GM12878 (cell line): ENCODE data around the gene CCDC197. TPM values are rescaled to one million over a fixed set of nuclear protein-coding genes. Genes with fewer than 3 reads are reported as not detected.

Source experiments
- ASH2L ChIP-seq: fragments of 300-600, 200-600 bp; sonication (generic); IDR thresholded peaks from 2 replicates; pipeline ENCODE4 v1.6.1; 2017; ENCODE audit warnings: low read depth, mild to moderate bottlenecking, borderline replicate concordance
- CBFB ChIP-seq: IDR thresholded peaks from 2 replicates; pipeline ENCODE4 v1.6.1; 2016; ENCODE audit warnings: antibody characterized with exemption, low read depth
- CHD4 ChIP-seq: fragments of 200-600 bp; sonication (generic); IDR thresholded peaks from 2 replicates; pipeline ENCODE4 v1.6.1; 2016; ENCODE audit warnings: mild to moderate bottlenecking
- E2F4 ChIP-seq: IDR thresholded peaks from 2 replicates; pipeline ENCODE4 v1.6.1; 2012; ENCODE audit warnings: low read depth, low read length, improper control_type of control experiment
- EP300 ChIP-seq, 2 experiments: fragments of 150-350 bp in 1 of 2; IDR thresholded peaks; 2 replicates each; pipeline ENCODE4 v1.6.1; 2011 to 2012; ENCODE audit warnings: low read depth in 2 of 2, low read length in 2 of 2, borderline replicate concordance in 1 of 2, improper control_type of control experiment in 1 of 2, inconsistent platforms in 1 of 2; ENCODE audit not compliant: control insufficient read depth in 1 of 2
- ETV6 ChIP-seq, 2 experiments: fragments of 450-650 bp in 1 of 2; IDR thresholded peaks in 1 of 2; conservative IDR thresholded peaks in 1 of 2; 2 replicates each; pipeline ENCODE4 v1.6.1; 2014; ENCODE audit warnings: antibody characterized with exemption in 1 of 2, borderline replicate concordance in 1 of 2, low read depth in 1 of 2, mild to moderate bottlenecking in 1 of 2, moderate library complexity in 1 of 2
- GABPA ChIP-seq: IDR thresholded peaks from 2 replicates; pipeline ENCODE4 v1.6.1; 2014; ENCODE audit warnings: antibody characterized with exemption, low read depth, mild to moderate bottlenecking, inconsistent platforms
- GATAD2B ChIP-seq: fragments of 450-650 bp; conservative IDR thresholded peaks from 2 replicates; pipeline ENCODE4 v1.6.1; 2017; ENCODE audit warnings: low read depth, mild to moderate bottlenecking, moderate library complexity
- HSF1 ChIP-seq: fragments of 150-350 bp; IDR thresholded peaks from 2 replicates; pipeline ENCODE4 v1.6.1; 2014; ENCODE audit warnings: mild to moderate bottlenecking, low read depth, low read length
- IKZF2 ChIP-seq, 2 experiments: fragments of 450-650 bp; IDR thresholded peaks; 2 replicates each; pipeline ENCODE4 v1.6.1; 2017; ENCODE audit warnings: mild to moderate bottlenecking in 2 of 2, moderate library complexity in 2 of 2
- IRF4 ChIP-seq: IDR thresholded peaks from 2 replicates; pipeline ENCODE4 v1.6.1; 2011; ENCODE audit warnings: low read depth, low read length
- KAT2A ChIP-seq: conservative IDR thresholded peaks from 2 replicates; pipeline ENCODE4 v1.6.1; 2011; ENCODE audit warnings: low read depth, low read length; ENCODE audit not compliant: control insufficient read depth
- MTA3 ChIP-seq: IDR thresholded peaks from 2 replicates; pipeline ENCODE4 v1.6.1; 2012; ENCODE audit warnings: low read length, inconsistent platforms, borderline replicate concordance
- MYB ChIP-seq: fragments of 150-350 bp; IDR thresholded peaks from 2 replicates; pipeline ENCODE4 v1.6.1; 2014; ENCODE audit warnings: mild to moderate bottlenecking, low read depth, low read length, borderline replicate concordance
- PML ChIP-seq: IDR thresholded peaks from 2 replicates; pipeline ENCODE4 v1.6.1; 2012; ENCODE audit warnings: low read length, inconsistent platforms
- POLR2A ChIP-seq: IDR thresholded peaks from 2 replicates; pipeline ENCODE4 v1.6.1; 2011; ENCODE audit warnings: low read depth, mild to moderate bottlenecking, low read length
- POLR2AphosphoS5 ChIP-seq: IDR thresholded peaks from 2 replicates; pipeline ENCODE4 v1.6.1; 2011; ENCODE audit warnings: mild to moderate bottlenecking, low read length, inconsistent platforms
- RAD21 ChIP-seq: IDR thresholded peaks from 2 replicates; pipeline ENCODE4 v1.6.1; 2011; ENCODE audit warnings: mild to moderate bottlenecking, low read depth, low read length, moderate library complexity; ENCODE audit not compliant: insufficient read depth
- SMAD1 ChIP-seq: fragments of 450-650 bp; IDR thresholded peaks from 2 replicates; pipeline ENCODE4 v1.6.1; 2018; ENCODE audit warnings: mild to moderate bottlenecking, low read depth; ENCODE audit not compliant: partially characterized antibody
- SMC3 ChIP-seq: IDR thresholded peaks from 2 replicates; pipeline ENCODE4 v1.6.1; 2011; ENCODE audit warnings: low read length, improper control_type of control experiment, borderline replicate concordance
- TAF1 ChIP-seq: IDR thresholded peaks from 2 replicates; pipeline ENCODE4 v1.6.1; 2011; ENCODE audit warnings: mild to moderate bottlenecking, low read depth, low read length, borderline replicate concordance
- TCF7 ChIP-seq: IDR thresholded peaks from 2 replicates; pipeline ENCODE4 v1.6.1; 2014; ENCODE audit warnings: antibody characterized with exemption, borderline replicate concordance
- YBX1 ChIP-seq: fragments of 450-650 bp; IDR thresholded peaks from 2 replicates; pipeline ENCODE4 v1.6.1; 2016; ENCODE audit warnings: antibody characterized with exemption
- ZBTB11 ChIP-seq: fragments of 450-650 bp; formaldehyde crosslinking; IDR thresholded peaks from 2 replicates; pipeline ENCODE4 v1.5.0; 2022; ENCODE audit warnings: mild to moderate bottlenecking, missing genetic modification characterization
- ZNF217 ChIP-seq: fragments of 450-650 bp; IDR thresholded peaks from 2 replicates; pipeline ENCODE4 v1.6.1; 2017; ENCODE audit warnings: antibody characterized with exemption, mild to moderate bottlenecking
- ZNF622 ChIP-seq: fragments of 450-650 bp; IDR thresholded peaks from 2 replicates; pipeline ENCODE4 v1.6.1; 2017; ENCODE audit warnings: mild to moderate bottlenecking, inconsistent platforms
- ZSCAN29 ChIP-seq: fragments of 450-650 bp; IDR thresholded peaks from 2 replicates; pipeline ENCODE4 v1.6.1; 2017; ENCODE audit warnings: mild to moderate bottlenecking, moderate library complexity
- polyA plus RNA-seq, 11 experiments: library from polyadenylated mRNA; depleted of rRNA in 4 of 11; unstranded in 6 of 11; stranded (reverse) in 5 of 11; fragments of >200 nt; fragmentation: Nextera tagmentation in 4 of 11; fragmentation: Illumina TruSeq in 1 of 11; extraction: Ambion mirVana in 4 of 11; extraction: Trizol in 1 of 11; gene quantifications; 1 replicate in 1 of 11; 2 replicates in 10 of 11; pipeline versions ENCODE4 v1.2.1 to v1.2.3, GENCODE V29; 2011 to 2016; ENCODE audit warnings: inconsistent platforms in 2 of 11, missing spikeins in 2 of 11, low read depth in 1 of 11
- total RNA-seq, 4 experiments: library from RNA; depleted of rRNA in 3 of 4; stranded (reverse); fragments of >200 nt in 3 of 4; fragmentation: Illumina TruSeq in 1 of 4; extraction: Trizol in 1 of 4; gene quantifications; 2 replicates each; pipeline versions ENCODE4 v1.2.1 to v1.2.3, GENCODE V29; 2013 to 2021

Gene CCDC197
- total and polyA plus RNA-seq, 10 of the 15 experiments (the other 5 are each of a cell fraction or from before 2014, with no cell fraction given) = 0.12 TPM; not detected in 9

GRCh38 chr14:93970585-93970964 lies 26.5 kb upstream of the CCDC197 start (continued):
- TF ChIP-seq ETV6 (conservative IDR thresholded peaks at IDR 0.05 in 1 of 2, IDR thresholded peaks at IDR 0.05 in 1 of 2; ENCODE audit: borderline replicate concordance in 1 of 2, low read depth in 1 of 2) (no peak), PML (no peak), ZNF217 (no peak), ASH2L (no peak), POLR2A (no peak), ZBTB11 (CRISPR knock-in tag) (no peak), MTA3 (no peak), KAT2A (no peak), HSF1 (no peak), YBX1 (no peak), POLR2AphosphoS5 (no peak), TCF7 (0 out of 2 replicates have a peak, but pooled peaks have one; percentile 27), E2F4 (no peak), CBFB (no peak), MYB (no peak), GATAD2B (no peak), GABPA (no peak), ZNF622 (no peak), RAD21 (peak; percentile 65), CHD4 (no peak), SMC3 (peak; percentile 79), SMAD1 (no peak), TAF1 (no peak), IRF4 (no peak), IKZF2 (IDR thresholded peaks at IDR 0.05) (no peak), ZSCAN29 (no peak), EP300 (IDR thresholded peaks at IDR 0.05; ENCODE audit: borderline replicate concordance in 1 of 2, control insufficient read depth in 1 of 2, low read depth in 2 of 2, low read length in 2 of 2) (no peak)
